Measurements from ENCODE around the gene LMOD1.

LMOD1 gene

GRCh38 chr1:201895913-201896807 is 50.2 kb downstream of the LMOD1 start:
- no peak for TF ChIP-seq GATA2 (IDR thresholded peaks at IDR 0.05; ENCODE audit: low read depth, low read length)

GRCh38 chr1:201895120-201895665 is 51.2 kb downstream of the LMOD1 start:
- TF ChIP-seq GATA2 (IDR thresholded peaks at IDR 0.05; ENCODE audit: low read depth, low read length) (no peak), GATA3 (IDR thresholded peaks at IDR 0.05; ENCODE audit: low read depth, low read length) (no peak)

- TF ChIP-seq GATA2 (IDR thresholded peaks at IDR 0.05; ENCODE audit: low read depth, low read length) (no peak), GATA3 (IDR thresholded peaks at IDR 0.05; ENCODE audit: low read depth, low read length) (no peak)
Measured at GRCh38 chr1:201894343-201895119, 51.8 kb downstream of the LMOD1 start.

GRCh38 chr1:201893431-201893830 is 52.9 kb downstream of the LMOD1 start:
- TF ChIP-seq GATA2 (IDR thresholded peaks at IDR 0.05; ENCODE audit: low read depth, low read length) (no peak), GATA3 (IDR thresholded peaks at IDR 0.05; ENCODE audit: low read depth, low read length) (no peak)

- TF ChIP-seq GATA2 (IDR thresholded peaks at IDR 0.05; ENCODE audit: low read depth, low read length) (no peak), GATA3 (IDR thresholded peaks at IDR 0.05; ENCODE audit: low read depth, low read length) (no peak)
Measured at GRCh38 chr1:201892211-201892610, 54.1 kb downstream of the LMOD1 start.

- TF ChIP-seq GATA2 (IDR thresholded peaks at IDR 0.05; ENCODE audit: low read depth, low read length) (no peak), GATA3 (IDR thresholded peaks at IDR 0.05; ENCODE audit: low read depth, low read length) (no peak)
Measured at GRCh38 chr1:201891451-201892045, 54.8 kb downstream of the LMOD1 start.

- TF ChIP-seq GATA2 (IDR thresholded peaks at IDR 0.05; ENCODE audit: low read depth, low read length) = no peak
- TF ChIP-seq GATA3 (IDR thresholded peaks at IDR 0.05; ENCODE audit: low read depth, low read length) = no peak
Measured at GRCh38 chr1:201890806-201891450, 55.4 kb downstream of the LMOD1 start.

GRCh38 chr1:201890223-201890622 is 56.1 kb downstream of the LMOD1 start:
- no peak for TF ChIP-seq GATA3 (IDR thresholded peaks at IDR 0.05; ENCODE audit: low read depth, low read length)
- no peak for TF ChIP-seq GATA2 (IDR thresholded peaks at IDR 0.05; ENCODE audit: low read depth, low read length)

GRCh38 chr1:201889090-201889968 is 57.0 kb downstream of the LMOD1 start:
- TF ChIP-seq GATA2 (IDR thresholded peaks at IDR 0.05; ENCODE audit: low read depth, low read length) (no peak), GATA3 (IDR thresholded peaks at IDR 0.05; ENCODE audit: low read depth, low read length) (no peak)

GRCh38 chr1:201888282-201889089 is 57.9 kb downstream of the LMOD1 start, which contains the start of gene SHISA4:
Gene SHISA4, plus strand, starts transcription at chr1:201888898. Its CDS starts 97 bp downstream, at chr1:201888995.
- TF ChIP-seq GATA2 (IDR thresholded peaks at IDR 0.05; ENCODE audit: low read depth, low read length) (no peak), GATA3 (IDR thresholded peaks at IDR 0.05; ENCODE audit: low read depth, low read length) (no peak)

GRCh38 chr1:201887116-201887866 is 59.1 kb downstream of the LMOD1 start:
- TF ChIP-seq GATA3 (IDR thresholded peaks at IDR 0.05; ENCODE audit: low read depth, low read length) (no peak), GATA2 (IDR thresholded peaks at IDR 0.05; ENCODE audit: low read depth, low read length) (no peak)
